Subcutaneous adipose tissue (tissue), 4 donors: ENCODE results near the gene IGF1R. TPM values are rescaled to one million over a fixed set of nuclear protein-coding genes. Genes with fewer than 3 reads are reported as not detected.

ENCODE experiments used
- total RNA-seq, 4 donors: library from RNA; depleted of rRNA; stranded (reverse); fragments of >200 nt; gene quantifications; one replicate each; pipeline ENCODE4 v1.1.0, GENCODE V29; 2016
- TF ChIP-seq, protein P1 (sequence below): fragments of 450-650 bp; IDR thresholded peaks from one replicate; pipeline ENCODE4 v1.5.1; 2016; ENCODE audit warnings: low read depth, mild to moderate bottlenecking, control low read depth, antibody characterized with exemption, moderate library complexity

The IGF1R gene
- total RNA-seq, 4 donors from 2014 or later: 27.4 to 53.7 (median 49.7) TPM

- TF ChIP-seq, protein P1, sequence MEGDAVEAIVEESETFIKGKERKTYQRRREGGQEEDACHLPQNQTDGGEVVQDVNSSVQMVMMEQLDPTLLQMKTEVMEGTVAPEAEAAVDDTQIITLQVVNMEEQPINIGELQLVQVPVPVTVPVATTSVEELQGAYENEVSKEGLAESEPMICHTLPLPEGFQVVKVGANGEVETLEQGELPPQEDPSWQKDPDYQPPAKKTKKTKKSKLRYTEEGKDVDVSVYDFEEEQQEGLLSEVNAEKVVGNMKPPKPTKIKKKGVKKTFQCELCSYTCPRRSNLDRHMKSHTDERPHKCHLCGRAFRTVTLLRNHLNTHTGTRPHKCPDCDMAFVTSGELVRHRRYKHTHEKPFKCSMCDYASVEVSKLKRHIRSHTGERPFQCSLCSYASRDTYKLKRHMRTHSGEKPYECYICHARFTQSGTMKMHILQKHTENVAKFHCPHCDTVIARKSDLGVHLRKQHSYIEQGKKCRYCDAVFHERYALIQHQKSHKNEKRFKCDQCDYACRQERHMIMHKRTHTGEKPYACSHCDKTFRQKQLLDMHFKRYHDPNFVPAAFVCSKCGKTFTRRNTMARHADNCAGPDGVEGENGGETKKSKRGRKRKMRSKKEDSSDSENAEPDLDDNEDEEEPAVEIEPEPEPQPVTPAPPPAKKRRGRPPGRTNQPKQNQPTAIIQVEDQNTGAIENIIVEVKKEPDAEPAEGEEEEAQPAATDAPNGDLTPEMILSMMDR: no peak
Measured at GRCh38 chr15:98735895-98736617, 87.7 kb downstream of the IGF1R start.

GRCh38 chr15:98737159-98737558, 88.8 kb downstream of the IGF1R start:
- TF ChIP-seq, protein P1: no peak

GRCh38 chr15:98737721-98738120, 89.4 kb downstream of the IGF1R start:
- TF ChIP-seq, protein P1: no peak

- TF ChIP-seq, protein P1: no peak
Measured at GRCh38 chr15:98738689-98739401, 90.5 kb downstream of the IGF1R start.

DNA sequence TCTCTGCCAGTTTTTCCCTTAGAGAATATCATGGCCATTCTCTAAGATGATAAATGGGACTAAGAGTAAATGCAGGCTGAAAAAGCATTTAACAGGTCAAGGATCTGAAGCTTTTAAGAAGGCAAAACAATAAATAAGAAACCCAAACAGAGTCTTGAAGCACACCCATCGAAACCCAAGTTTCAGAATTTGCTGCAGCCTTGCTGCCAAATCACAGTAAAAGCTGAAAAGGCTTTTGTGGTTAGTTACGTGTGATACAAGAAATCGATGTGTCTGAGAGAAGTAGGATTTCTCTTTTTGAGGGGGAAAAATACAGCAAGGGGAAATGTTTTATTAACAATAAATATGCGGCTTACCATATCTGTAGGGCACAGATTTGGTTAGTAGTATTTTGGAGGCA, 92.0 kb downstream of the IGF1R start:
- TF ChIP-seq, protein P1: no peak

- TF ChIP-seq, protein P1: no peak
Measured at GRCh38 chr15:98740963-98741362, 92.6 kb downstream of the IGF1R start.

DNA sequence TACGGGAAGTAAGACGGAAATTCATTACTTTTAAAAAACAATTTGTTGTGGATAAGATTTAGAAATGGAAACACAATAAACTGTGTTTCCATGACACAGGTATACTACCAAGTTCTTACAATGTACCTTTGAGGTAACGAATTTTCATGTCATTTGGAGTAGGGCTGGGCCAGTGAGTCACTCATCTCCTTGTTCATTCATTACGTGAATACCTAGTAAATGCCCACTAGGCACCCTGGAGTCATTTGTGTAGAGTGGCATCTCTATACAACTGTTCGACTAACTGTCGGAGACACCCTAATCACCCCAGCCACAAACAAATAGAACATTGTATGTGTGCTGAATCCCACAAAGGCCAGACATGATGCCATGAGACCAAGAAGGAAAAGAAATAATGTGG, 94.8 kb downstream of the IGF1R start:
- TF ChIP-seq, protein P1: no peak
